B cell (primary cell): ENCODE results near the gene LHX1. TPM values are rescaled to one million over a fixed set of nuclear protein-coding genes. Genes with fewer than 3 reads are reported as not detected.

Experiments
- ATAC-seq: fragments of 200-7000 bp; cut with Tn5 transposase; one replicate; pipeline ENCODE4 v1.10.0; 2021; ENCODE audit warnings: low read depth, mild to moderate bottlenecking, moderate number of reproducible peaks, moderate library complexity
- CTCF ChIA-PET: fragments of 350-600 bp; sonication (Branson Sonifier 250); formaldehyde crosslinking; loops from one replicate; lab custom pipeline; 2021; ENCODE audit warnings: antibody characterized with exemption, inconsistent platforms; lab: Charles Lee
- POLR2A ChIA-PET: fragments of 350-600 bp; sonication (Branson Sonifier 250); formaldehyde crosslinking; loops from one replicate; lab custom pipeline; 2021; ENCODE audit warnings: antibody characterized with exemption; lab: Charles Lee
- DNase-seq: peaks from one replicate; pipeline ENCODE4 v3.0.0; 2013
- H2AFZ ChIP-seq: 2 replicates; pipeline ENCODE4 v1.6.1; 2012; ENCODE audit warnings: mild to moderate bottlenecking, low read depth, low read length; ENCODE audit not compliant: insufficient read depth, poor library complexity, severe bottlenecking
- H3K27ac ChIP-seq, 2 donors: 1 replicate in 1 of 2; 2 replicates in 1 of 2; pipeline ENCODE4 v1.5.1; 2012 to 2013; ENCODE audit warnings: low read length in 2 of 2, mild to moderate bottlenecking in 2 of 2, moderate library complexity in 1 of 2
- H3K27me3 ChIP-seq, 4 experiments: fragments of 200-600 bp in 1 of 4; sonication (generic) in 1 of 4; replicated peaks in 1 of 4; 1 replicate in 2 of 4; 2 replicates in 2 of 4; pipeline versions ENCODE4 v1.6.1 to v1.7.0; 2013 to 2016; ENCODE audit warnings: low read length in 3 of 4, mild to moderate bottlenecking in 2 of 4, mixed read lengths in 1 of 4, moderate library complexity in 1 of 4; ENCODE audit not compliant: insufficient read depth in 4 of 4, control insufficient read depth in 3 of 4; ENCODE audit errors: control extremely low read depth in 1 of 4
- H3K36me3 ChIP-seq, 2 experiments: replicated peaks in 1 of 2; 1 replicate in 1 of 2; 2 replicates in 1 of 2; pipeline versions ENCODE4 v1.6.1 to v1.7.1; 2013; ENCODE audit warnings: low read length in 1 of 2; ENCODE audit not compliant: insufficient read depth in 2 of 2, control insufficient read depth in 1 of 2; ENCODE audit errors: control extremely low read depth in 1 of 2, extremely low read depth in 1 of 2
- H3K4me1 ChIP-seq, 2 donors: fragments of 200-600 bp in 1 of 2; sonication (generic) in 1 of 2; 1 replicate in 1 of 2; 2 replicates in 1 of 2; pipeline versions ENCODE4 v1.5.1 to v1.6.1; 2013 to 2017; ENCODE audit warnings: low read length in 2 of 2; ENCODE audit not compliant: control insufficient read depth in 2 of 2, insufficient read depth in 2 of 2
- H3K4me2 ChIP-seq: replicated peaks from 2 replicates; pipeline ENCODE3; 2012; ENCODE audit warnings: mild to moderate bottlenecking, low read depth, low read length; ENCODE audit not compliant: poor library complexity, severe bottlenecking
- H3K4me3 ChIP-seq, 5 experiments: fragments of 200-600 bp in 1 of 5; sonication (generic) in 1 of 5; 1 replicate in 3 of 5; 2 replicates in 2 of 5; pipeline versions ENCODE4 v1.5.1 to v1.7.0; 2011 to 2016; ENCODE audit warnings: low read length in 4 of 5, mild to moderate bottlenecking in 4 of 5, low read depth in 2 of 5, control low read depth in 1 of 5, moderate library complexity in 1 of 5; ENCODE audit not compliant: insufficient read depth in 1 of 5; ENCODE audit errors: control extremely low read depth in 1 of 5, extremely low read depth in 1 of 5
- H3K79me2 ChIP-seq: fragments of 200-600 bp; sonication (generic); one replicate; pipeline ENCODE4 v1.6.0; 2016; ENCODE audit warnings: low read length; ENCODE audit not compliant: control insufficient read depth, insufficient read depth
- H3K9ac ChIP-seq: fragments of 200-600 bp; sonication (generic); 2 replicates; pipeline ENCODE4 v1.6.1; 2017; ENCODE audit warnings: mild to moderate bottlenecking, low read length, moderate library complexity
- H3K9me3 ChIP-seq, 3 donors: one replicate each; pipeline versions ENCODE4 v1.6.1 to v1.7.1; 2013; ENCODE audit warnings: low read length in 2 of 3; ENCODE audit not compliant: control insufficient read depth in 2 of 3, insufficient read depth in 1 of 3; ENCODE audit errors: control extremely low read depth in 1 of 3
- H4K20me1 ChIP-seq: 2 replicates; pipeline ENCODE4 v1.6.0; 2012; ENCODE audit warnings: mild to moderate bottlenecking, low read length; ENCODE audit not compliant: insufficient read depth, control insufficient read depth, poor library complexity, severe bottlenecking
- H3K27ac Mint-ChIP-seq: one replicate; pipeline ENCODE4 v1.8.0; 2021; ENCODE audit warnings: mixed read lengths
- H3K27me3 Mint-ChIP-seq: one replicate; pipeline ENCODE4 v1.8.0; 2021; ENCODE audit warnings: mixed read lengths
- H3K4me1 Mint-ChIP-seq: one replicate; pipeline ENCODE4 v1.8.0; 2021; ENCODE audit warnings: mixed read lengths
- H3K4me3 Mint-ChIP-seq: one replicate; pipeline ENCODE4 v1.8.0; 2021; ENCODE audit warnings: mixed read lengths
- H3K9me3 Mint-ChIP-seq: one replicate; pipeline ENCODE4 v1.8.0; 2022; ENCODE audit warnings: mixed read lengths; ENCODE audit not compliant: insufficient read depth
- CTCF ChIP-seq: fragments of 200-600 bp; IDR thresholded peaks from one replicate; pipeline ENCODE4 v1.8.0; 2022; ENCODE audit warnings: antibody characterized with exemption, mild to moderate bottlenecking
- EZH2 ChIP-seq: IDR thresholded peaks from 2 replicates; pipeline ENCODE4 v1.6.1; 2012; ENCODE audit warnings: borderline replicate concordance, low read depth, mild to moderate bottlenecking, moderate library complexity, low read length; ENCODE audit not compliant: insufficient read depth, poor library complexity, severe bottlenecking
- WGBS: methylation state at CpG from one replicate; pipeline ENCODE4 v1.1.5; 2013; ENCODE audit warnings: missing lambda C conversion rate; ENCODE audit not compliant: insufficient coverage; 5-methylcytosine and 5-hydroxymethylcytosine counted together
- intact Hi-C: fragments of 100-400 bp; cut with micrococcal nuclease; formaldehyde crosslinking; loops from one replicate; pipeline ENCODE4 v1.10.0; 2022
- polyA plus RNA-seq: library from polyadenylated mRNA; depleted of rRNA; stranded (reverse); fragments of >200 nt; gene quantifications from 2 replicates; pipeline ENCODE4 v1.2.3, GENCODE V29; 2012
- total RNA-seq, 2 donors: library from RNA; stranded (reverse); fragments of 120-200 nt in 1 of 2; gene quantifications; 1 replicate in 1 of 2; 2 replicates in 1 of 2; pipeline versions ENCODE4 v1.2.3 to v1.2.4, GENCODE V29; 2013 to 2022

LHX1 gene
- total and polyA plus RNA-seq, 2 donors (not counting 1 experiment from before 2014, with no cell fraction given) = not detected

DNA sequence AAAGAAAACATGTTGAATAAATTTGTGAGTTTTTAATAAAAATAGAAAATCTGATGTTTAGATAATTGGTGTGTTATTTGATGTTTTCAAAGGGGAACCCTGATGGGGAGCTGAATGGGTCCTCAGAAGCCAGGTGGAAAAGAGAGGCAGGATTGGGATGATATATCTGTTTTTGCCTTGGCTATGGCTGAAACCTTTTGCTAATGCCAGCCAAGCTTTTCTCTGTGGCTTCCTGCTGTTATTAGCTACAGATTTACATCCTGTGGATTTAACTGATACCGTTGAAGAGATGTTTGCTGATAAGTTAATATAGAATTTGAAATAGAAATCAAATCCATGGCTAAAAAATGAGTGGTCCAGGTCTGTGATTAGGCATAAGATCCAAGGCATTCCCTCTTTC, 7.3 kb downstream of the LHX1 start:
- POLR2A ChIA-PET = no interaction called here
- CTCF ChIA-PET = interaction anchor here (0.7 kb wide), 1 partner anchor 1475 kb away, joined by 4 read pairs; no protein-coding TSS in a partner anchor
- no peak overlapping the region for H3K27ac Mint-ChIP-seq

More for the DNA sequence above, 7.3 kb downstream of the LHX1 start:
- H3K9me3 Mint-ChIP-seq = no peaks in the 10 kb centered on the region
- H3K4me1 Mint-ChIP-seq = peaks cover 32% of the 10 kb centered on the region
- H2AFZ ChIP-seq = no peak overlapping the region
- no peak overlapping the region for H3K27ac ChIP-seq
- WGBS = no CpG with 5 or more reads among the region's 1 CpG
- peaks cover 11% of the 10 kb centered on the region for H4K20me1 ChIP-seq
- no peak overlapping the region for H3K4me3 ChIP-seq
- TF ChIP-seq EZH2 (no peak), CTCF (no peak)
- peaks cover 58% of the 10 kb centered on the region for H3K27me3 Mint-ChIP-seq
- intact Hi-C loops = loop anchor here (10.0 kb wide), 1 partner anchor 800 kb away; the partner anchor contains the start of gene HNF1B
- H3K36me3 ChIP-seq = no peaks in the 10 kb centered on the region
- H3K4me1 ChIP-seq = peaks cover 42 to 68% of the 10 kb centered on the region in 2 donors
- ATAC-seq (no peak), DNase-seq (peak; percentile 26)
- H3K4me3 Mint-ChIP-seq = no peak overlapping the region
- peaks cover 22% of the 10 kb centered on the region for H3K79me2 ChIP-seq
- no peak overlapping the region for H3K9ac ChIP-seq
- peaks cover 0 to 82% (median 77%) of the 10 kb centered on the region in 4 experiments for H3K27me3 ChIP-seq
- H3K9me3 ChIP-seq = peaks cover 0 to 50% (median 14%) of the 10 kb centered on the region in 3 donors
- H3K4me2 ChIP-seq = no peak overlapping the region
